ENCODE measurements around the gene EYA4.

EYA4 gene

GRCh38 chr6:133291671-133292070, 50.5 kb downstream of the EYA4 start:
- H3K4me3 ChIP-seq (ENCODE audit: low read depth in 1 of 2, low read length in 2 of 2) = no peak overlapping the region
- no peaks in the 10 kb centered on the region for H3K4me1 ChIP-seq (ENCODE audit: control insufficient read depth in 1 of 2, insufficient read depth in 2 of 2, low read length in 2 of 2)
- H3K27me3 ChIP-seq (ENCODE audit: low read depth, low read length) = no peaks in the 10 kb centered on the region
- H3K36me3 ChIP-seq (ENCODE audit: control insufficient read depth in 1 of 2, insufficient read depth in 2 of 2, low read length in 2 of 2) = no peaks in the 10 kb centered on the region
- H3K9me3 ChIP-seq (ENCODE audit: control insufficient read depth in 1 of 2, low read length in 2 of 2) = no peaks in the 10 kb centered on the region
- no peak overlapping the region for H3K27ac ChIP-seq (ENCODE audit: low read length)

- no peak overlapping the region for H3K4me3 ChIP-seq (ENCODE audit: low read depth in 1 of 2, low read length in 2 of 2)
- H3K36me3 ChIP-seq (ENCODE audit: control insufficient read depth in 1 of 2, insufficient read depth in 2 of 2, low read length in 2 of 2) = no peaks in the 10 kb centered on the region
- no peaks in the 10 kb centered on the region for H3K9me3 ChIP-seq (ENCODE audit: control insufficient read depth in 1 of 2, low read length in 2 of 2)
- no peak overlapping the region for H3K27ac ChIP-seq (ENCODE audit: low read length)
- H3K27me3 ChIP-seq (ENCODE audit: low read depth, low read length) = no peaks in the 10 kb centered on the region
- no peaks in the 10 kb centered on the region for H3K4me1 ChIP-seq (ENCODE audit: control insufficient read depth in 1 of 2, insufficient read depth in 2 of 2, low read length in 2 of 2)
Observed at GRCh38 chr6:133297657-133298056, 56.5 kb downstream of the EYA4 start.

- Histone ChIP-seq H3K27me3 (ENCODE audit: low read depth, low read length) (no peaks in the 10 kb centered on the region), H3K4me3 (ENCODE audit: low read depth in 1 of 2, low read length in 2 of 2) (no peak overlapping the region), H3K9me3 (ENCODE audit: control insufficient read depth in 1 of 2, low read length in 2 of 2) (no peaks in the 10 kb centered on the region), H3K27ac (ENCODE audit: low read length) (no peak overlapping the region), H3K4me1 (ENCODE audit: control insufficient read depth in 1 of 2, insufficient read depth in 2 of 2, low read length in 2 of 2) (no peaks in the 10 kb centered on the region), H3K36me3 (ENCODE audit: control insufficient read depth in 1 of 2, insufficient read depth in 2 of 2, low read length in 2 of 2) (no peaks in the 10 kb centered on the region)
Observed at GRCh38 chr6:133298335-133298734, 57.2 kb downstream of the EYA4 start.

GRCh38 chr6:133298801-133299200, 57.6 kb downstream of the EYA4 start:
- H3K36me3 ChIP-seq (ENCODE audit: control insufficient read depth in 1 of 2, insufficient read depth in 2 of 2, low read length in 2 of 2) = no peaks in the 10 kb centered on the region
- no peaks in the 10 kb centered on the region for H3K9me3 ChIP-seq (ENCODE audit: control insufficient read depth in 1 of 2, low read length in 2 of 2)
- no peak overlapping the region for H3K27ac ChIP-seq (ENCODE audit: low read length)
- no peak overlapping the region for H3K4me3 ChIP-seq (ENCODE audit: low read depth in 1 of 2, low read length in 2 of 2)
- H3K4me1 ChIP-seq (ENCODE audit: control insufficient read depth in 1 of 2, insufficient read depth in 2 of 2, low read length in 2 of 2) = no peaks in the 10 kb centered on the region
- no peaks in the 10 kb centered on the region for H3K27me3 ChIP-seq (ENCODE audit: low read depth, low read length)

- Histone ChIP-seq H3K27me3 (ENCODE audit: low read depth, low read length) (no peaks in the 10 kb centered on the region), H3K4me1 (ENCODE audit: control insufficient read depth in 1 of 2, insufficient read depth in 2 of 2, low read length in 2 of 2) (no peaks in the 10 kb centered on the region), H3K36me3 (ENCODE audit: control insufficient read depth in 1 of 2, insufficient read depth in 2 of 2, low read length in 2 of 2) (no peaks in the 10 kb centered on the region)
Observed at GRCh38 chr6:133300896-133301295, 59.7 kb downstream of the EYA4 start.

GRCh38 chr6:133301835-133302234, 60.7 kb downstream of the EYA4 start:
- H3K27me3 ChIP-seq (ENCODE audit: low read depth, low read length) = no peaks in the 10 kb centered on the region
- H3K9me3 ChIP-seq (ENCODE audit: control insufficient read depth in 1 of 2, low read length in 2 of 2) = no peaks in the 10 kb centered on the region
- H3K4me1 ChIP-seq (ENCODE audit: control insufficient read depth in 1 of 2, insufficient read depth in 2 of 2, low read length in 2 of 2) = no peaks in the 10 kb centered on the region
- H3K27ac ChIP-seq (ENCODE audit: low read length) = no peak overlapping the region
- no peaks in the 10 kb centered on the region for H3K36me3 ChIP-seq (ENCODE audit: control insufficient read depth in 1 of 2, insufficient read depth in 2 of 2, low read length in 2 of 2)
- H3K4me3 ChIP-seq (ENCODE audit: low read depth in 1 of 2, low read length in 2 of 2) = no peak overlapping the region

More at GRCh38 chr6:133300896-133301295, 59.7 kb downstream of the EYA4 start:
- Histone ChIP-seq H3K27ac (ENCODE audit: low read length) (no peak overlapping the region), H3K9me3 (ENCODE audit: control insufficient read depth in 1 of 2, low read length in 2 of 2) (no peaks in the 10 kb centered on the region), H3K4me3 (ENCODE audit: low read depth in 1 of 2, low read length in 2 of 2) (no peak overlapping the region)

GRCh38 chr6:133306931-133307330, 65.8 kb downstream of the EYA4 start:
- Histone ChIP-seq H3K36me3 (ENCODE audit: control insufficient read depth in 1 of 2, insufficient read depth in 2 of 2, low read length in 2 of 2) (no peaks in the 10 kb centered on the region), H3K9me3 (ENCODE audit: control insufficient read depth in 1 of 2, low read length in 2 of 2) (no peaks in the 10 kb centered on the region), H3K4me1 (ENCODE audit: control insufficient read depth in 1 of 2, insufficient read depth in 2 of 2, low read length in 2 of 2) (no peaks in the 10 kb centered on the region), H3K27ac (ENCODE audit: low read length) (no peak overlapping the region), H3K27me3 (ENCODE audit: low read depth, low read length) (no peaks in the 10 kb centered on the region), H3K4me3 (ENCODE audit: low read depth in 1 of 2, low read length in 2 of 2) (no peak overlapping the region)

- no peaks in the 10 kb centered on the region for H3K4me1 ChIP-seq (ENCODE audit: control insufficient read depth in 1 of 2, insufficient read depth in 2 of 2, low read length in 2 of 2)
- no peak overlapping the region for H3K4me3 ChIP-seq (ENCODE audit: low read depth in 1 of 2, low read length in 2 of 2)
- no peaks in the 10 kb centered on the region for H3K27me3 ChIP-seq (ENCODE audit: low read depth, low read length)
- no peaks in the 10 kb centered on the region for H3K36me3 ChIP-seq (ENCODE audit: control insufficient read depth in 1 of 2, insufficient read depth in 2 of 2, low read length in 2 of 2)
- H3K9me3 ChIP-seq (ENCODE audit: control insufficient read depth in 1 of 2, low read length in 2 of 2) = no peaks in the 10 kb centered on the region
- no peak overlapping the region for H3K27ac ChIP-seq (ENCODE audit: low read length)
Observed at GRCh38 chr6:133309579-133309978, 68.4 kb downstream of the EYA4 start.

GRCh38 chr6:133312006-133312405, 70.8 kb downstream of the EYA4 start:
- H3K27me3 ChIP-seq (ENCODE audit: low read depth, low read length) = no peaks in the 10 kb centered on the region
- no peaks in the 10 kb centered on the region for H3K9me3 ChIP-seq (ENCODE audit: control insufficient read depth in 1 of 2, low read length in 2 of 2)
- H3K27ac ChIP-seq (ENCODE audit: low read length) = no peak overlapping the region
- no peaks in the 10 kb centered on the region for H3K4me1 ChIP-seq (ENCODE audit: control insufficient read depth in 1 of 2, insufficient read depth in 2 of 2, low read length in 2 of 2)
- H3K36me3 ChIP-seq (ENCODE audit: control insufficient read depth in 1 of 2, insufficient read depth in 2 of 2, low read length in 2 of 2) = no peaks in the 10 kb centered on the region
- H3K4me3 ChIP-seq (ENCODE audit: low read depth in 1 of 2, low read length in 2 of 2) = no peak overlapping the region

GRCh38 chr6:133313068-133313467, 71.9 kb downstream of the EYA4 start:
- Histone ChIP-seq H3K27ac (ENCODE audit: low read length) (no peak overlapping the region), H3K9me3 (ENCODE audit: control insufficient read depth in 1 of 2, low read length in 2 of 2) (no peaks in the 10 kb centered on the region), H3K4me1 (ENCODE audit: control insufficient read depth in 1 of 2, insufficient read depth in 2 of 2, low read length in 2 of 2) (no peaks in the 10 kb centered on the region), H3K4me3 (ENCODE audit: low read depth in 1 of 2, low read length in 2 of 2) (no peak overlapping the region), H3K36me3 (ENCODE audit: control insufficient read depth in 1 of 2, insufficient read depth in 2 of 2, low read length in 2 of 2) (no peaks in the 10 kb centered on the region), H3K27me3 (ENCODE audit: low read depth, low read length) (no peaks in the 10 kb centered on the region)

- H3K27me3 ChIP-seq (ENCODE audit: low read depth, low read length) = no peaks in the 10 kb centered on the region
- H3K4me3 ChIP-seq (ENCODE audit: low read depth in 1 of 2, low read length in 2 of 2) = no peak overlapping the region
- H3K9me3 ChIP-seq (ENCODE audit: control insufficient read depth in 1 of 2, low read length in 2 of 2) = no peaks in the 10 kb centered on the region
- no peaks in the 10 kb centered on the region for H3K36me3 ChIP-seq (ENCODE audit: control insufficient read depth in 1 of 2, insufficient read depth in 2 of 2, low read length in 2 of 2)
- H3K27ac ChIP-seq (ENCODE audit: low read length) = no peak overlapping the region
- H3K4me1 ChIP-seq (ENCODE audit: control insufficient read depth in 1 of 2, insufficient read depth in 2 of 2, low read length in 2 of 2) = no peaks in the 10 kb centered on the region
Observed at GRCh38 chr6:133314947-133315346, 73.8 kb downstream of the EYA4 start.

GRCh38 chr6:133315811-133316210, 74.7 kb downstream of the EYA4 start:
- no peak overlapping the region for H3K27ac ChIP-seq (ENCODE audit: low read length)
- no peak overlapping the region for H3K4me3 ChIP-seq (ENCODE audit: low read depth in 1 of 2, low read length in 2 of 2)
- no peaks in the 10 kb centered on the region for H3K36me3 ChIP-seq (ENCODE audit: control insufficient read depth in 1 of 2, insufficient read depth in 2 of 2, low read length in 2 of 2)
- no peaks in the 10 kb centered on the region for H3K27me3 ChIP-seq (ENCODE audit: low read depth, low read length)
- H3K4me1 ChIP-seq (ENCODE audit: control insufficient read depth in 1 of 2, insufficient read depth in 2 of 2, low read length in 2 of 2) = no peaks in the 10 kb centered on the region
- H3K9me3 ChIP-seq (ENCODE audit: control insufficient read depth in 1 of 2, low read length in 2 of 2) = no peaks in the 10 kb centered on the region
